IgD-negative memory B cell (primary cell): ENCODE measurements around the gene GPR35. TPM values are rescaled to one million over a fixed set of nuclear protein-coding genes. Genes with fewer than 3 reads are reported as not detected.

Experiments
- H3K27ac Mint-ChIP-seq, 3 donors: one replicate each; pipeline ENCODE4 v1.8.0; 2020 to 2022; ENCODE audit warnings: mild to moderate bottlenecking in 3 of 3, mixed read lengths in 3 of 3, moderate library complexity in 1 of 3
- H3K27me3 Mint-ChIP-seq: one replicate; pipeline ENCODE4 v1.8.0; 2021; ENCODE audit warnings: mixed read lengths
- H3K36me3 Mint-ChIP-seq: one replicate; pipeline ENCODE4 v1.8.0; 2020; ENCODE audit warnings: mild to moderate bottlenecking, mixed read lengths
- H3K4me1 Mint-ChIP-seq, 3 donors: one replicate each; pipeline ENCODE4 v1.8.0; 2020 to 2022; ENCODE audit warnings: mixed read lengths in 3 of 3, mild to moderate bottlenecking in 1 of 3
- H3K4me3 Mint-ChIP-seq, 4 donors: one replicate each; pipeline ENCODE4 v1.8.0; 2020 to 2022; ENCODE audit warnings: mild to moderate bottlenecking in 4 of 4, mixed read lengths in 4 of 4, moderate library complexity in 3 of 4
- H3K9me3 Mint-ChIP-seq, 3 donors: one replicate each; pipeline ENCODE4 v1.8.0; 2020 to 2021; ENCODE audit warnings: mixed read lengths in 3 of 3, mild to moderate bottlenecking in 1 of 3
- polyA plus RNA-seq: library from polyadenylated mRNA; unstranded; fragments of 300-500 nt; fragmentation: Illumina TruSeq; gene quantifications from one replicate; pipeline ENCODE4 v1.2.3, GENCODE V29; 2021

Gene GPR35
- polyA plus RNA-seq, 1 donor from 2014 or later = not detected

DNA sequence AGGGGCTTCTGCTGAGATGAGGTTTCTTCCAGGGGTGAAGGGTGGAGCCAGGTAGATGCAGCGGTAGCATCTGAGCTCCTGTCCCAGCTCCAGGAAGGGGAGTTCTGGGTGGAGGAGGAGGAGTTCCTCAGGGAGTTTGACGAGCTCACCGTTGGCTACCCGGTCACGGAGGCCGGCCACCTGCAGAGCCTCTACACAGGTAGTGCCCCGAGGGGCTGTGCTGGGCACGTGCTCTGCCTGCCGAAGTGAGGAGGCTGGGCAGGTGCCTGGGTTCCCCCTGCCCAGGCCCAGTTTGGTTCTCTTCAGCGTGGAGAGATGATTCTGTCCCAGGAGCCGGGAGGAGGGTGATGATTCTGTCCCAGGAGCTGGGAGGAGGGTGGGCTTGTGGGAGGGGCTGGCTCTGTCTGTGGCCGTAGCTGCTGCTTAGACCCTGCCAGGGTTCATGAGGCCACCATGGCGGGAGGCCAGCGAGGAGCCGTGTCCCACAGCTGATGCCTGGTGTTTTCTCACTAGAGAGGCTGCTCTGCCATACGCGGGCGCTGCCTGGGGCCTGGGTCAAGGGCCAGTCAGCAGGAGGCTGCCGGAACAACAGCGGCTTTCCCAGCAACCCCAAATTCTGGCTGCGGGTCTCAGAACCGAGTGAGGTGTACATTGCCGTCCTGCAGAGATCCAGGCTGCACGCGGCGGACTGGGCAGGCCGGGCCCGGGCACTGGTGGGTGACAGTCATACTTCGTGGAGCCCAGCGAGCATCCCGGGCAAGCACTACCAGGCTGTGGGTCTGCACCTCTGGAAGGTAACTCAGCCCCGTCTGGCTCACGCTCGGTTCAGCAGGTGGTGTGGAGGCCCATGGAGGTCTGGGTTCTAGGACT lies 30.5 kb upstream of the GPR35 start:
- H3K4me1 Mint-ChIP-seq = no peaks in the 10 kb centered on the region
- no peaks in the 10 kb centered on the region for H3K27me3 Mint-ChIP-seq
- no peak overlapping the region for H3K27ac Mint-ChIP-seq
- peaks cover 2% of the 10 kb centered on the region for H3K36me3 Mint-ChIP-seq
- H3K9me3 Mint-ChIP-seq = no peaks in the 10 kb centered on the region
- no peak overlapping the region for H3K4me3 Mint-ChIP-seq

DNA sequence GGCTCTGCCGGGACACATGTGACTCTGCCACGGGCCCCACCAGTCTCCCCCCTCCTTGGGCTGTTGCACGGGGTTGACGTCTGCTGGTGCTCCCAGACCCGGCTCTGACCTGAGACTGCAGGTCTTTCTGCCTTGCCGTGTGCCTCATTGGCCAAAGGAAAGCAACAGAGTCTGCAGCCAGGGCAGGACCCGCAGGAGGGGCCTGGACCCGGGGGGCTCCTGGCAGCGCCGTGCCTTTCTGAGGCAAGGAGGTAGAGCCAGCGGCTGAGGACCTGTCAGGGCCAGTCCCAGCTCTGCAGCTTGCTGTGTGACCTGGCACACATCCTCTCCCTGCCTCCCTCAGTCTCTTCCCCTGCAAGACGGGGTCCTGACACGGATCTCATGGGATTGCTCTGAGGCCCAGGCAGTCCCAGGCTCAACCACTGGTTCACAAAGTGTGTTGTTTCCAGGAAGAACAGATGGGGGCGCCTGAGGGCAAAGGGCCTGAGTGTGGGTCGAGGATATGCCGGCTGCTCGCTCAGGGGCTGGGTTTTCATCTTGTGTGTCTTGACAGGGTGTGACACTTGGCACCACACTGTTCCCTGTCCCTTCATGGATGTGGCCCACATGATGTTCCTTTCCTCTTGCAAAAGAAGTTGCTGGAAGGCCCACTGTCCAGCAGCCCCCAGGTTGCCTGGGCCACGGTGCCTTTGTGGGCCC lies 29.8 kb upstream of the GPR35 start:
- Mint-ChIP-seq H3K36me3 (peaks cover 2% of the 10 kb centered on the region), H3K27ac (no peak overlapping the region), H3K4me1 (no peaks in the 10 kb centered on the region), H3K27me3 (no peaks in the 10 kb centered on the region), H3K9me3 (no peaks in the 10 kb centered on the region), H3K4me3 (no peak overlapping the region)

DNA sequence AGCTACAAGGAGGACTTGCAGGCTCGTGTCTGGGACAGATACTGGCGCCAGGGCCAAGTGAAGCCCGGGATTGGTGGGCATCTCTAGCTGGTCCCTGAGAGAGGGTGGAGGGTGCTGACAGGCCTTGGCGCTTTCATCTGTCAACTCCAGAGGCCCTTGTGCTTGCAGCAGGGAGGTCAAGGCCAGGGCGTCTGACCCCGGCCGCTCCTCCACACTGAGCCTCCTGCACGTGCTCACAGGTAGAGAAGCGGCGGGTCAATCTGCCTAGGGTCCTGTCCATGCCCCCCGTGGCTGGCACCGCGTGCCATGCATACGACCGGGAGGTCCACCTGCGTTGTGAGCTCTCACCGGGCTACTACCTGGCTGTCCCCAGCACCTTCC lies 29.2 kb upstream of the GPR35 start:
- Mint-ChIP-seq H3K27me3 (no peaks in the 10 kb centered on the region), H3K27ac (no peak overlapping the region), H3K4me3 (no peak overlapping the region), H3K9me3 (no peaks in the 10 kb centered on the region), H3K4me1 (no peaks in the 10 kb centered on the region), H3K36me3 (peaks cover 2% of the 10 kb centered on the region)

DNA sequence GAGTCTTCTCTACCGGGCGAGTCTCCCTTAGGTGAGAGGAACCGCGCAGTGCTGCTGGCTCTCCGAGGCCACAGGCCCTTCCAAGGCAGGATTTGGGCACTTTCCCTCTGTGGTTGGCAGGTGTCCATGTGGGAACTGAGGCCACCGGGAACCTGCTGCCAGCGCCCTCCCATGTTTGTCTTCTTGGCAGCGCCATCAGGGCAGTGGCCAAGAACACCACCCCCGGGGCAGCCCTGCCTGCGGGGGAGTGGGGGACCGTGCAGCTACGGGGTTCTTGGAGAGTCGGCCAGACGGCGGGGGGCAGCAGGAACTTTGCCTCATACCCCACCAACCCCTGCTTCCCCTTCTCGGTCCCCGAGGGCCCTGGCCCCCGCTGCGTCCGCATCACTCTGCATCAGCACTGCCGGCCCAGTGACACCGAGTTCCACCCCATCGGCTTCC lies 28.8 kb upstream of the GPR35 start:
- Mint-ChIP-seq H3K9me3 (no peaks in the 10 kb centered on the region), H3K36me3 (peaks cover 3% of the 10 kb centered on the region), H3K4me3 (no peak overlapping the region), H3K27me3 (no peaks in the 10 kb centered on the region), H3K4me1 (no peaks in the 10 kb centered on the region), H3K27ac (no peak overlapping the region)

DNA sequence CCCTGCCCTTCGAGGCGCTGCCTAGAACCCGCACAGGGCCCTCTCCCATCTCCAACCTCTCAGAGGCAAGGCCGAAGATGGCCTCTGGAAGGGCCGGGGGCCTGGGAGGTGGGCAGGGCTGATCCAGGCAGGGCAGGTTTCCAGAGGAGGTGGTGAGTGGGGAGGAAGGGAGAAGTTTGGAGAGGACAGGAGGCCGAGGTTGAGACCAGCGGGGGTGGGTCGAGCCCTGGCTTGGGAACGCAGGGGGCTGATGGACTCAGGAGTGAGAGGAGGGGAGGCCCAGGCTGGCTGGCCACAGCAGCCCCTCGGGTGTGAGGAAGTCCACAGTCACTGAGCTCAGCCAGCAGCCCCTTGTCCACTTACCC lies 28.2 kb upstream of the GPR35 start:
- Mint-ChIP-seq H3K9me3 (no peaks in the 10 kb centered on the region), H3K4me1 (no peaks in the 10 kb centered on the region), H3K27ac (no peak overlapping the region), H3K4me3 (no peak overlapping the region), H3K36me3 (peaks cover 1% of the 10 kb centered on the region), H3K27me3 (no peaks in the 10 kb centered on the region)

DNA sequence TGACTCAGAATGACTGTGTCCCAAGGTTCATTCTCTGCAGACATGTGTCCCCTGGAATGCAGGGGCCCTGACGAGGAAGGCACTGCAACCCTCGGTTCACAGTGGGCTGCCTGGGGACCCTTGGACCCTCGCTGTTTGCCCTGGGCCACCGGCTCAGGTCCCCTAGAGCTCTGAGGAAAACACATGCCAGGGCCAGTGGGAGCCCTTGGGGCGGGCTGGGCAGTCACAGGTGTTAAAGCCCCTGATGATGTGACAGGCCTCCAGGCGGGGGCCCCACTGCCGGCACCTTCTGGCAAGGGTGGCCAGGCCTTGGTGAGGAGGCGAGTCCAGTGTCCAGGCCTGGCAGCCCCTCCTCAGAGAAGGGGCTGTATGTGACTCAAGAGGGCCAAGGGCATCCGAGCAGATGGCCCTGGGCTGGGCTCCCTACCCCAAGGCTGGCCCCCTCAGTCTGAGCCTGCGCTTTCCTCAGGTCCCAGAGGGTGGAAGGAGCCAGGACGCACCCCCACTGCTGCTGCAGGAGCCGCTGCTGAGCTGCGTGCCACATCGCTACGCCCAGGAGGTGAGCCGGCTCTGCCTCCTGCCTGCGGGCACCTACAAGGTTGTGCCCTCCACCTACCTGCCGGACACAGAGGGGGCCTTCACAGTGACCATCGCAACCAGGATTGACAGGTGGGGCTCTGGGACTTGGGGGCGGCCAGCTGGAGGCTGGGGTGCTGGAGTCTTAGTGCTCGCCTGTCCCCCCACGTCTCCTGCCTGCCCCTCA lies 27.7 kb upstream of the GPR35 start:
- Mint-ChIP-seq H3K36me3 (peaks cover 1% of the 10 kb centered on the region), H3K9me3 (no peaks in the 10 kb centered on the region), H3K27me3 (no peaks in the 10 kb centered on the region), H3K27ac (no peak overlapping the region), H3K4me3 (no peak overlapping the region), H3K4me1 (no peaks in the 10 kb centered on the region)

DNA sequence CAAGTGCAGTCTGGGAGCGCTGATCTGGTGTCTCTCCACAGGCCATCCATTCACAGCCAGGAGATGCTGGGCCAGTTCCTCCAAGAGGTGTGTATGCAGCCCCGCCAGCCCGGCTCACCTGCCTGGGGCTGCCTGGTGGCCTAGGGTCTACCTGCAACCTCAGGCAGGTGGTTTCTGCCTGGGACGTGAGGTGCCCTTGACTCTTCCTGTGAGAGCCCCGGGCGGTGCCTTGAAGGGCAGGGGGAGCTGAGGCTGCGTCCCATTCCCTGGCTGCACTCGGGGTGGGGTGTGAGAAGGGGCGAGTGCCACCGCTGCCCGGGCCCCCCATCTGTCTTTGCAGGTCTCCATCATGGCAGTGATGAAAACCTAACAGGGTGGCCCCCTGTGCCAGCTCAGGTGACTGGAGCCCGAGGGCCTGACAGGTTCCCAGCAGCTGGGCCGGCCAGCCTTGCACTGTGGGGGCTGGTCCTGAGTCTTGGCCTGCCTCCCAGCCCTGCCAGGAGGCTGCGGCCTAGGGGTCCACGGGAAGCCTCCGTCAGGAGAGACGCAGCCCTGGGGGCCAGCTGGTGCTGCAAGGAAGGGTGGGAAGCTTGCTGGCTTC lies 26.9 kb upstream of the GPR35 start:
- Mint-ChIP-seq H3K4me3 (no peak overlapping the region), H3K4me1 (no peaks in the 10 kb centered on the region), H3K9me3 (no peaks in the 10 kb centered on the region), H3K36me3 (peaks cover 1% of the 10 kb centered on the region), H3K27me3 (no peaks in the 10 kb centered on the region), H3K27ac (no peak overlapping the region)

DNA sequence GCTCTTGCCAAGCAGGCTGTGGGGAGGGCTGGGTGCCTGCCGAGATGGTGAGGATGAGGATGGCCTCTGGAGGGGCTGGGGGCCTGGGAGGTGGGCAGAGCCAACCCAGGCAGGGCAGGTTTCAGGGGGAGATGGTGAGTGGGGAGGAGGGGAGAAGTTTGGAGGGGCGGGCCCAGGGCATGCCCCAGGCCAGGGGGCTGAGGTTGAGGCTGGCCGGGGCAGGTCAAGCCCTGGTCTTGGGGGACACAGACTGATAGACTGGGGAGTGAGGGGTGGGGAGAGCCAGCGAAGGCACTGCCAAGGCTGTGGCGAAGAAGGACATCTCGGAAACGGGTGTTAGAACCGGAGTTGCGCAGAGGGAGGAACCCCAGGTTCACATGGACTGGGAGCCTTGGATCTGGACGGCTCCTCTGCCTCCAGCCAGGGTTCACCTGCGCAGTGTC lies 26.1 kb upstream of the GPR35 start:
- Mint-ChIP-seq H3K27me3 (no peaks in the 10 kb centered on the region), H3K4me1 (no peaks in the 10 kb centered on the region), H3K36me3 (peaks cover 1% of the 10 kb centered on the region), H3K4me3 (peak overlapping the region in 1 of 4 donors; percentile 39), H3K9me3 (no peaks in the 10 kb centered on the region), H3K27ac (no peak overlapping the region)

DNA sequence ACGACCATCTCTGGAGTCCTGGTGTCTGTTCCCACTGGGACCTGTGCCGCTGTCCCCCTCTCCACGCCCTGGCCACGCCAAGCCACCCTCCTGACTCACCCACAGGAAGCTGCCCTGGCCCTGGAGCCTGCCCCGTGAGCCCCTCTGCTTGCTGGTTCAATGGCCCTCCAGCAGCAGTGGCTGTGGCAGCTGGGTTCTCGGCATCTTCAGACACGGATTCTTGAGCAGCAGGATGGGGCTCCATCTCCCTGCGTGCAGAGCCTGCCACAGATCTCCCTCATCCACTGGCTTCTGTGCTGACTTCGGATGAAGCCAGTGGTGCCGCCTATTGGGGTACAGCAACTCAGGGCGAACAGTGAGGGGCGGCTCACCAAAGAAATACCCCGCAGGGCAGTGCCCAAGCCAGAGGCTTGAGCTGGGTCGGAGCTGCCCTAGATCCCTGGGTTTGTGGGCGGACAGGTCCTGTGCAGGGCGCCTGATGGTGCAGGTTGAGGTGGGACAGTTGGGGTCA lies 24.8 kb upstream of the GPR35 start:
- no peak overlapping the region for H3K27ac Mint-ChIP-seq
- H3K4me3 Mint-ChIP-seq = no peak overlapping the region
- no peaks in the 10 kb centered on the region for H3K27me3 Mint-ChIP-seq
- H3K9me3 Mint-ChIP-seq = no peaks in the 10 kb centered on the region
- H3K36me3 Mint-ChIP-seq = peaks cover 1% of the 10 kb centered on the region
- no peaks in the 10 kb centered on the region for H3K4me1 Mint-ChIP-seq

DNA sequence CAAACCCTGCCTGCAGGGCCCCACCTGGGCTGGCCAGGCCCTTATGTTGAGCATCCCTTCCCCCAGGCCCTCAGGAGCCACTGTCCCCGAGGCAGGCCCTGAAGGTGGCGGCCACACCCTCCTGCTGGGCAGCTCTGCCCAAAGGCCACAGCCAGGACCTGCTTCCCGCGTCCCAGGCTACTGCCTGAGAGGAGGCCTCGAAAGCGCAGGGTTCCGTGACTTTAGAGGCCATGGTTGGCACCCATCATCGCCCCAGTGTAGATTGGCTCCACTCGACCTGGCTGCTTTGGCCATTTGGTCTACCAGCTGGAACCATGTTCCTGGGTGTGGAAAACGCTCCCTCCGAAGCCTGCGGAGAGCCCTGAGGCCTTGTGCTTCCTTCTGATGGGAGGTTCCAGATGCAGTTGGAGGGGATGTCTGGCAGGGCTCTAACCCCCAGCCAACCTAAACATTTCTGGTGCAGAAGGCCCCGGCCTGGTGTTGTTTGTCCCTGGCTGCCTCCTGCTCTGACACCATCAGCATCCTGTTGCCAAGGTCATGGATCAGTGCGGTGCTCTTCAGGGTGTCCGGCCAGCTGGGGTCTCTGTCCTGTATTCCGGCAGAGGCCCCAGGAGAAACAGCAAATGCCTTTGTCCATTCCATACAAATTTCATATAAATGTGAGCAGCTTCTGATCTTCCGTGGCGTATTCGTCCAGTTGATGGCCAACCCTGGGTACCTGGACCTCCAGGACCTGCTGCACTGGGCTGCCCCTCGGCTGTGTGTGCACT lies 24.0 kb upstream of the GPR35 start:
- Mint-ChIP-seq H3K27me3 (no peaks in the 10 kb centered on the region), H3K4me1 (no peaks in the 10 kb centered on the region), H3K9me3 (no peaks in the 10 kb centered on the region), H3K4me3 (no peak overlapping the region), H3K27ac (no peak overlapping the region), H3K36me3 (peaks cover 1% of the 10 kb centered on the region)

DNA sequence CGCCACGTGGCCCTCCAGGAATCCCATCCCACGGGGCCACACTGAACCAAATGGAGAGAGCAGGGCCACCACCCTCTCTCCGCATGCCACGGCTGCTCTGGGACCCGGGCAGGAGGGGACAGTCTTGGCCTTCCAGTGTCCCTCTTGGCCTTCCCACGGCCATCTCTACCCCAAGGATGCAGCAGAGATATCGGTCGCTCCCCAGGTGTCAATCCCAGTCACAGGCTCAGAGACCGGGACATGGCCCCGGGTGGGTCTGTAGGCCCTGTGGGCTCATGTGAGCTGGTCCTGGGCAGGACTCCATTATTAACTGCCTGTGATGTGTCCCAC lies 23.5 kb upstream of the GPR35 start:
- no peaks in the 10 kb centered on the region for H3K9me3 Mint-ChIP-seq
- H3K36me3 Mint-ChIP-seq = peaks cover 1% of the 10 kb centered on the region
- H3K4me3 Mint-ChIP-seq = no peak overlapping the region
- H3K27me3 Mint-ChIP-seq = no peaks in the 10 kb centered on the region
- no peak overlapping the region for H3K27ac Mint-ChIP-seq
- H3K4me1 Mint-ChIP-seq = no peaks in the 10 kb centered on the region

DNA sequence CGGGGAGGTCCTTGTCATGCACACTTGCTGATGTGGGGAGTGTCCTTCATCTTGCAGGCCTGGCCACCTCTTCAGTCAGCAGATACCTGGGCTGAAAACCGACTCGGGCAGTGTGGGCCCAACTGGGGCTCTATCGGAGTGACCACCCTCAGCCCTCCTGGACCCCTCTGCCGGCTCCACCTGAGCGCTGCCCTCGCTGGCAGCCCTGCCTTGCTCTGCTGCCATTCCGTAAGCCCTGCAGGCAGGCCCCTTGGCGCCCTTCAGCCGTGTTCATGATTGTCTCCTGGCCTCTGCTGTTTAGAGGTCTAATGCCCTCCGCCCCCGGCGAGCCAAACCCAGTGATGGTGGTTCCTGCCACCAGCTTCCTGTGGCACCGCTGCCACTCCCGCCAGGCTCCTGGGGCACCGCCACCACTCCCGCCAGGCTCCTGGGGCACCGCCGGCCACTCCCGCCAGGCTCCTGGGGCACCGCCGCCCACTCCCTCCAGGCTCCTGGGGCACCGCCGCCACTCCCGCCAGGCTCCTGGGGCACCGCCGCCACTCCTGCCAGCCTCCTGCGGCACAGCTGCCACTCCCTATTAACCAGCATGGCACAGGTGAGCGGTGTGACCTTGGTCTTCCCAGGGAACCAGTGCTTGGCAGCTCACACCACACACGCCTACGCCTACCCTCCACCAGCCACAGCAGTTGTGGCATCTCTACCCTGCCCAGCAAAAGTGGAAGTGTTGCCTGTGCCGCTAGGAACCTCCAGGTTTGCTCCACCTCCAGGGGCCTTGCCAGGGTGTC lies 22.8 kb upstream of the GPR35 start:
- Mint-ChIP-seq H3K27ac (no peak overlapping the region), H3K9me3 (no peaks in the 10 kb centered on the region), H3K4me1 (no peaks in the 10 kb centered on the region), H3K4me3 (no peak overlapping the region), H3K36me3 (peaks cover 1% of the 10 kb centered on the region), H3K27me3 (no peaks in the 10 kb centered on the region)

DNA sequence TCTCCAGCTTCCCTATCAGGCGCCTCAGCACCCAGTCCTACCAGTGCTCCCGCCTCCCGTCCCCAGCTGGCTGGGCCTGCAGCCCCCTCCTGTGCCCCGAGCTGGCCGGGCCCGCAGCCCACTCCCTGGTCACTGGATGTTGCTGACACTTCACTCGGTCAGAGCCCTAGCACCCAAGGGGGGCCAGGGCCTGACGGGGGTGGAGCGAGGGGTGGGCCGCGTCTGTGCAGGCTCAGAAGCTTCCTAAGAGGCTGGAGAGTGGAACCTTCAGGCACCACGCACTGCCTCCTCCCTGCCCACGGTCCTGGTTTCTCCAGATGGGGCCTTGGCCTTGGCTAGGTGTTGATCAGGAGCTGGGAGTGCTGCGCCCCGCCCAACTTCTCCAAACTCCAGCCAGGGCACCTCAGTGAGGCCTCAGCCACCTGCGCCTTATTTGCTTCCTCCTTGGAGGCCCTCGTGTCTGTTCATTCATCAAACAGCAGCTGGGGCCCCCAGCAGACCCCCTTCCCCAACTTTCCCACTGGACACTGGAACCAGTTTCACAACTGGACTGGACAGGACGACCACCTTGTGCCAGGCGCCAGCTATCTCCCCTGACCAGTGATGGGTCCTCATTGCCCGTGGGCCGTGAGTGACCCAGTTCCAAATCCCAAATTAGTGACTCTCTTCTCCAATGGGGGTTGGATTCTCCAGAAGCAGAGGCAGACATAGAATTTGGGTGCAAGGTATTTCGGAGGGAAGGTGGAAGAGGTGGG lies 22.0 kb upstream of the GPR35 start:
- Mint-ChIP-seq H3K4me3 (no peak overlapping the region), H3K27me3 (no peaks in the 10 kb centered on the region), H3K27ac (no peak overlapping the region), H3K4me1 (no peaks in the 10 kb centered on the region), H3K36me3 (peaks cover 1% of the 10 kb centered on the region), H3K9me3 (no peaks in the 10 kb centered on the region)
